ENCODE measurements around the gene RBM11.

DNA sequence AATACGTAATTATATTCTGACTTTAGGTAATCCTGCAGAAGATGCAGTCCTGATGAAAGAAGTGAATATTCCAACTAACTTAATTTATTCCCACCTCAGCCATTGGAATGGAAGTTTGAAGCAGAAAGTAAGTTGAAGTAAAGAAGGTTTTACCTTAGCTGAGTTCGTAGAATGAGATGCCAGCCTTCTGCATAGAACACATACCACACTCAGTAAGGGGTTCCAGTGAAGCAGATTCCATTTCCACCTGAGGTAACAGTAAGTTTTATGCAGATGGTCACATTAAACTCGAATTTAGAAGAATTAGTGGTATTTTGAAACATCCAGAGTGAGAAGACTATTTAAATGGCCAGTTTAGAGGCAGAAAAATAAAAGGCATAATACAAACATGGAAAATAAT, 20.2 kb downstream of the RBM11 start:
- no peak for TF ChIP-seq POLR2A (IDR thresholded peaks at IDR 0.05)
- TF ChIP-seq, protein P1, sequence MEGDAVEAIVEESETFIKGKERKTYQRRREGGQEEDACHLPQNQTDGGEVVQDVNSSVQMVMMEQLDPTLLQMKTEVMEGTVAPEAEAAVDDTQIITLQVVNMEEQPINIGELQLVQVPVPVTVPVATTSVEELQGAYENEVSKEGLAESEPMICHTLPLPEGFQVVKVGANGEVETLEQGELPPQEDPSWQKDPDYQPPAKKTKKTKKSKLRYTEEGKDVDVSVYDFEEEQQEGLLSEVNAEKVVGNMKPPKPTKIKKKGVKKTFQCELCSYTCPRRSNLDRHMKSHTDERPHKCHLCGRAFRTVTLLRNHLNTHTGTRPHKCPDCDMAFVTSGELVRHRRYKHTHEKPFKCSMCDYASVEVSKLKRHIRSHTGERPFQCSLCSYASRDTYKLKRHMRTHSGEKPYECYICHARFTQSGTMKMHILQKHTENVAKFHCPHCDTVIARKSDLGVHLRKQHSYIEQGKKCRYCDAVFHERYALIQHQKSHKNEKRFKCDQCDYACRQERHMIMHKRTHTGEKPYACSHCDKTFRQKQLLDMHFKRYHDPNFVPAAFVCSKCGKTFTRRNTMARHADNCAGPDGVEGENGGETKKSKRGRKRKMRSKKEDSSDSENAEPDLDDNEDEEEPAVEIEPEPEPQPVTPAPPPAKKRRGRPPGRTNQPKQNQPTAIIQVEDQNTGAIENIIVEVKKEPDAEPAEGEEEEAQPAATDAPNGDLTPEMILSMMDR (IDR thresholded peaks at IDR 0.05): no peak

All from thyroid gland (tissue), 4 donors.